ENCODE results near the gene GPR173. TPM values are rescaled to one million over a fixed set of nuclear protein-coding genes. Genes with fewer than 3 reads are reported as not detected.

Gene GPR173
- total RNA-seq, 2 experiments from 2014 or later: 5.4 to 8.7 TPM

GRCh38 chrX:53088136-53088974 is 39.8 kb downstream of the GPR173 start:
- H3K4me1 ChIP-seq (ENCODE audit: insufficient read depth, low read length, poor library complexity, severe bottlenecking): peaks cover 8% of the 10 kb centered on the region
- H3K27ac ChIP-seq (ENCODE audit: low read depth, low read length, poor library complexity, severe bottlenecking): no peak overlapping the region
- intact Hi-C loops (cut with micrococcal nuclease; ENCODE audit: unreplicated experiment): no loop called here
- TF ChIP-seq CTCF (conservative IDR thresholded peaks at IDR 0.05; ENCODE audit: low read length) (no peak), EZH2phosphoT487 (IDR thresholded peaks at IDR 0.05; ENCODE audit: borderline replicate concordance, low read depth, low read length) (no peak)
- BruUV-seq (replicated peaks): no TSS peak
- CTCF ChIA-PET (ENCODE audit: unreplicated experiment): no interaction called here
- peaks cover 28% of the 10 kb centered on the region for H3K36me3 ChIP-seq (ENCODE audit: insufficient read depth, low read length)
- H3K9me2 ChIP-seq (ENCODE audit: insufficient read depth, low read length): no peaks in the 10 kb centered on the region
- POLR2A ChIA-PET: no interaction called here
- no peak overlapping the region for H2AFZ ChIP-seq (ENCODE audit: low read length)
- H3K9me3 ChIP-seq (ENCODE audit: low read length): no peaks in the 10 kb centered on the region
- H4K20me1 ChIP-seq (ENCODE audit: insufficient read depth, low read length): 0 out of 2 replicates have a peak, but pooled peaks cover 2% of the 10 kb centered on the region
- H3K79me2 ChIP-seq (ENCODE audit: insufficient read depth, low read depth, low read length): peaks cover 3% of the 10 kb centered on the region; the same call in 1 of the 2 replicates
- no peak for DNase-seq (ENCODE audit: low spot score)
- peak overlapping the region; percentile 16; the same call in 1 of the 2 replicates for H3K4me2 ChIP-seq (ENCODE audit: low read length)
- no peak overlapping the region for H3K4me3 ChIP-seq (ENCODE audit: low read depth, low read length, poor library complexity, severe bottlenecking)

- Histone ChIP-seq H2AFZ (ENCODE audit: low read length) (no peak overlapping the region), H3K79me2 (ENCODE audit: insufficient read depth, low read depth, low read length) (no peaks in the 10 kb centered on the region), H3K27ac (ENCODE audit: low read depth, low read length, poor library complexity, severe bottlenecking) (no peak overlapping the region), H3K4me3 (ENCODE audit: low read depth, low read length, poor library complexity, severe bottlenecking) (no peak overlapping the region), H3K9me2 (ENCODE audit: insufficient read depth, low read length) (no peaks in the 10 kb centered on the region), H3K9me3 (ENCODE audit: low read length) (no peaks in the 10 kb centered on the region), H3K36me3 (ENCODE audit: insufficient read depth, low read length) (peaks cover 26% of the 10 kb centered on the region), H3K4me2 (ENCODE audit: low read length) (peak overlapping the region; percentile 16; the same call in 1 of the 2 replicates), H3K4me1 (ENCODE audit: insufficient read depth, low read length, poor library complexity, severe bottlenecking) (peaks cover 7% of the 10 kb centered on the region), H4K20me1 (ENCODE audit: insufficient read depth, low read length) (no peaks in the 10 kb centered on the region)
- ChIA-PET POLR2A (no interaction called here), CTCF (ENCODE audit: unreplicated experiment) (no interaction called here)
- peak; percentile 78 for TF ChIP-seq CTCF (conservative IDR thresholded peaks at IDR 0.05; ENCODE audit: low read length)
- no peak for TF ChIP-seq EZH2phosphoT487 (IDR thresholded peaks at IDR 0.05; ENCODE audit: borderline replicate concordance, low read depth, low read length)
- DNase-seq (ENCODE audit: low spot score): peak; percentile 58
- BruUV-seq (replicated peaks): no TSS peak
- intact Hi-C loops (cut with micrococcal nuclease; ENCODE audit: unreplicated experiment): loop anchor here (1.0 kb wide), 1 partner anchor 18 kb away; no protein-coding TSS in a partner anchor
Measured at GRCh38 chrX:53089224-53089842, 40.7 kb downstream of the GPR173 start.

All from OCI-LY7 (cell line).